ENCODE data around the gene PDRG1.

Gene PDRG1

GRCh38 chr20:31966991-31967655, 15.3 kb upstream of the PDRG1 start:
- TF ChIP-seq SUZ12 (IDR thresholded peaks at IDR 0.05; ENCODE audit: extremely low read depth, insufficient read depth, insufficient read length) (no peak), YY1 (IDR thresholded peaks at IDR 0.05; ENCODE audit: insufficient read depth, insufficient read length) (no peak), ZNF274 (IDR thresholded peaks at IDR 0.05; ENCODE audit: low read depth, low read length) (no peak)
- DNase-seq (ENCODE audit: low read depth, low spot score), result no peak
- Histone ChIP-seq H3K9me3 (ENCODE audit: insufficient read depth, low read length) (no peaks in the 10 kb centered on the region), H3K36me3 (ENCODE audit: insufficient read depth, insufficient read length, low read length) (no peaks in the 10 kb centered on the region), H3K9ac (ENCODE audit: insufficient read length, low read depth) (no peak overlapping the region), H3K27me3 (ENCODE audit: insufficient read depth, insufficient read length) (peaks cover 55% of the 10 kb centered on the region), H3K4me3 (ENCODE audit: insufficient read length, low read depth) (no peak overlapping the region), H3K4me1 (ENCODE audit: insufficient read depth, insufficient read length) (peaks cover 2% of the 10 kb centered on the region)

GRCh38 chr20:31963889-31964288, 12.0 kb upstream of the PDRG1 start:
- Histone ChIP-seq H3K27me3 (ENCODE audit: insufficient read depth, insufficient read length) (peaks cover 31% of the 10 kb centered on the region), H3K9me3 (ENCODE audit: insufficient read depth, low read length) (no peaks in the 10 kb centered on the region), H3K4me3 (ENCODE audit: insufficient read length, low read depth) (no peak overlapping the region), H3K36me3 (ENCODE audit: insufficient read depth, insufficient read length, low read length) (no peaks in the 10 kb centered on the region), H3K9ac (ENCODE audit: insufficient read length, low read depth) (no peak overlapping the region), H3K4me1 (ENCODE audit: insufficient read depth, insufficient read length) (peaks cover 2% of the 10 kb centered on the region)
- no peak for TF ChIP-seq ZNF274 (IDR thresholded peaks at IDR 0.05; ENCODE audit: low read depth, low read length)
- TF ChIP-seq YY1 (IDR thresholded peaks at IDR 0.05; ENCODE audit: insufficient read depth, insufficient read length), result no peak
- no peak for TF ChIP-seq SUZ12 (IDR thresholded peaks at IDR 0.05; ENCODE audit: extremely low read depth, insufficient read depth, insufficient read length)
- DNase-seq (ENCODE audit: low read depth, low spot score), result no peak

DNA sequence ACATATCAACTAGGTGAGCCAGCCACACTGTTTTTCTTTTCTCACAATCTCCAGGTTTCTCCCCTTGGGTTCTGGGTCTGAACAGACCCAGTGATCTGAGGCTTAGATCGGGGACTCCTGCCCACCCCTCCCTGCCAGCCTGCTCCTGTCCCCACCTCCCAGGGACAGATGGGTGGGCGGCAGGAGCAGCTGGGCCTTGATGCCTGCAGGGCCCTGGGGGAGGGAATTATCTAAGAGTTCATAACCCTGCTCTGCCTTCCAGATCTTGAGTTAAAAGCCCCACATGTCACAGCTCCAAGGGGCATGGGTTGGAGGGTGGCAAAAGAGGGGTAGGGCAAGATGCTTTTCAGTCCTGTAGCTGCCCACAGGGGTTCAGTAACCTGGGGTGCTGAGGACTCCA, 10.9 kb upstream of the PDRG1 start:
- DNase-seq (ENCODE audit: low read depth, low spot score), result no peak
- Histone ChIP-seq H3K4me1 (ENCODE audit: insufficient read depth, insufficient read length) (peaks cover 2% of the 10 kb centered on the region), H3K9ac (ENCODE audit: insufficient read length, low read depth) (no peak overlapping the region), H3K9me3 (ENCODE audit: insufficient read depth, low read length) (no peaks in the 10 kb centered on the region), H3K4me3 (ENCODE audit: insufficient read length, low read depth) (no peak overlapping the region), H3K27me3 (ENCODE audit: insufficient read depth, insufficient read length) (peaks cover 24% of the 10 kb centered on the region), H3K36me3 (ENCODE audit: insufficient read depth, insufficient read length, low read length) (no peaks in the 10 kb centered on the region)
- TF ChIP-seq SUZ12 (IDR thresholded peaks at IDR 0.05; ENCODE audit: extremely low read depth, insufficient read depth, insufficient read length) (no peak), YY1 (IDR thresholded peaks at IDR 0.05; ENCODE audit: insufficient read depth, insufficient read length) (no peak), ZNF274 (IDR thresholded peaks at IDR 0.05; ENCODE audit: low read depth, low read length) (no peak)

- no peaks in the 10 kb centered on the region for H3K27me3 ChIP-seq (ENCODE audit: insufficient read depth, insufficient read length)
- no peak overlapping the region for H3K4me3 ChIP-seq (ENCODE audit: insufficient read length, low read depth)
- DNase-seq (ENCODE audit: low read depth, low spot score), result no peak
- H3K36me3 ChIP-seq (ENCODE audit: insufficient read depth, insufficient read length, low read length), result no peaks in the 10 kb centered on the region
- no peak overlapping the region for H3K9ac ChIP-seq (ENCODE audit: insufficient read length, low read depth)
- no peaks in the 10 kb centered on the region for H3K4me1 ChIP-seq (ENCODE audit: insufficient read depth, insufficient read length)
- no peak for TF ChIP-seq ZNF274 (IDR thresholded peaks at IDR 0.05; ENCODE audit: low read depth, low read length)
- TF ChIP-seq YY1 (IDR thresholded peaks at IDR 0.05; ENCODE audit: insufficient read depth, insufficient read length), result no peak
- TF ChIP-seq SUZ12 (IDR thresholded peaks at IDR 0.05; ENCODE audit: extremely low read depth, insufficient read depth, insufficient read length), result no peak
- no peaks in the 10 kb centered on the region; the same call in 1 of the 2 replicates for H3K9me3 ChIP-seq (ENCODE audit: insufficient read depth, low read length)
These were observed 5.0 kb upstream of the PDRG1 start for GRCh38 chr20:31956556-31957526.

- peaks cover 14% of the 10 kb centered on the region for H3K36me3 ChIP-seq (ENCODE audit: insufficient read depth, insufficient read length, low read length)
- TF ChIP-seq SUZ12 (IDR thresholded peaks at IDR 0.05; ENCODE audit: extremely low read depth, insufficient read depth, insufficient read length), result no peak
- TF ChIP-seq ZNF274 (IDR thresholded peaks at IDR 0.05; ENCODE audit: low read depth, low read length), result no peak
- no peak for DNase-seq (ENCODE audit: low read depth, low spot score)
- H3K9ac ChIP-seq (ENCODE audit: insufficient read length, low read depth), result no peak overlapping the region
- no peak overlapping the region for H3K4me3 ChIP-seq (ENCODE audit: insufficient read length, low read depth)
- no peaks in the 10 kb centered on the region for H3K27me3 ChIP-seq (ENCODE audit: insufficient read depth, insufficient read length)
- H3K4me1 ChIP-seq (ENCODE audit: insufficient read depth, insufficient read length), result no peaks in the 10 kb centered on the region
- H3K9me3 ChIP-seq (ENCODE audit: insufficient read depth, low read length), result no peaks in the 10 kb centered on the region; the same call in 1 of the 2 replicates
These were observed 2.7 kb upstream of the PDRG1 start for GRCh38 chr20:31954500-31954899.

GRCh38 chr20:31953556-31954148, 1.8 kb upstream of the PDRG1 start:
- no peak overlapping the region for H3K4me3 ChIP-seq (ENCODE audit: insufficient read length, low read depth)
- no peak overlapping the region for H3K9ac ChIP-seq (ENCODE audit: insufficient read length, low read depth)
- H3K36me3 ChIP-seq (ENCODE audit: insufficient read depth, insufficient read length, low read length), result peaks cover 20% of the 10 kb centered on the region
- DNase-seq (ENCODE audit: low read depth, low spot score), result no peak
- peaks cover 5% of the 10 kb centered on the region; the same call in 1 of the 2 replicates for H3K9me3 ChIP-seq (ENCODE audit: insufficient read depth, low read length)
- no peak for TF ChIP-seq YY1 (IDR thresholded peaks at IDR 0.05; ENCODE audit: insufficient read depth, insufficient read length)
- no peak for TF ChIP-seq SUZ12 (IDR thresholded peaks at IDR 0.05; ENCODE audit: extremely low read depth, insufficient read depth, insufficient read length)
- TF ChIP-seq ZNF274 (IDR thresholded peaks at IDR 0.05; ENCODE audit: low read depth, low read length), result no peak
- no peaks in the 10 kb centered on the region for H3K27me3 ChIP-seq (ENCODE audit: insufficient read depth, insufficient read length)
- no peaks in the 10 kb centered on the region for H3K4me1 ChIP-seq (ENCODE audit: insufficient read depth, insufficient read length)

- no peaks in the 10 kb centered on the region for H3K4me1 ChIP-seq (ENCODE audit: insufficient read depth, insufficient read length)
- no peak for DNase-seq (ENCODE audit: low read depth, low spot score)
- H3K27me3 ChIP-seq (ENCODE audit: insufficient read depth, insufficient read length), result no peaks in the 10 kb centered on the region
- H3K36me3 ChIP-seq (ENCODE audit: insufficient read depth, insufficient read length, low read length), result peaks cover 45% of the 10 kb centered on the region
- TF ChIP-seq ZNF274 (IDR thresholded peaks at IDR 0.05; ENCODE audit: low read depth, low read length) (no peak), SUZ12 (IDR thresholded peaks at IDR 0.05; ENCODE audit: extremely low read depth, insufficient read depth, insufficient read length) (no peak), YY1 (IDR thresholded peaks at IDR 0.05; ENCODE audit: insufficient read depth, insufficient read length) (no peak)
- peak overlapping the region; percentile 90 for H3K4me3 ChIP-seq (ENCODE audit: insufficient read length, low read depth)
- H3K9me3 ChIP-seq (ENCODE audit: insufficient read depth, low read length), result peaks cover 13% of the 10 kb centered on the region; the same call in 1 of the 2 replicates
- H3K9ac ChIP-seq (ENCODE audit: insufficient read length, low read depth), result peak overlapping the region; percentile 92
These were observed 680 bp downstream of the PDRG1 start for GRCh38 chr20:31951203-31951529.

Measured in NT2/D1 (cell line).